SU-DHL-6 (cell line): ENCODE measurements around the gene PDE7B.

Source experiments
- H2AFZ ChIP-seq: fragments of 200-600 bp; sonication (generic); 2 replicates; pipeline ENCODE4 v1.6.1; 2014; ENCODE audit warnings: low read depth, mild to moderate bottlenecking, moderate library complexity, mixed read lengths, antibody characterized with exemption, low read length; ENCODE audit not compliant: severe bottlenecking
- H3F3A ChIP-seq: fragments of 200-600 bp; shearing (Covaris generic); 2 replicates; pipeline ENCODE4 v1.6.0; 2016; ENCODE audit warnings: antibody characterized with exemption, mild to moderate bottlenecking; ENCODE audit not compliant: insufficient read depth
- H3K27ac ChIP-seq: fragments of 200-600 bp; sonication (generic); 2 replicates; pipeline ENCODE4 v1.5.1; 2016; ENCODE audit warnings: low read depth, mild to moderate bottlenecking, low read length, moderate library complexity, mixed read lengths
- H3K27me3 ChIP-seq: fragments of 200-600 bp; sonication (generic), shearing (Covaris generic); 2 replicates; pipeline ENCODE4 v1.6.0; 2014; ENCODE audit warnings: mild to moderate bottlenecking, low read length
- H3K36me3 ChIP-seq: fragments of 200-600 bp; sonication (generic); 2 replicates; pipeline ENCODE4 v1.6.1; 2014; ENCODE audit warnings: mild to moderate bottlenecking, low read length, mixed read lengths
- H3K4me2 ChIP-seq: fragments of 300-600, 200-600 bp; shearing (Covaris generic), sonication (generic); 2 replicates; pipeline ENCODE4 v1.6.0; 2014; ENCODE audit warnings: low read length, low read depth, mild to moderate bottlenecking; ENCODE audit not compliant: poor library complexity, severe bottlenecking
- H3K4me3 ChIP-seq: fragments of 200-600 bp; sonication (generic); 2 replicates; pipeline ENCODE4 v1.5.1; 2014; ENCODE audit warnings: antibody characterized with exemption, low read length, mild to moderate bottlenecking, mixed read lengths; ENCODE audit not compliant: insufficient read depth, poor library complexity, severe bottlenecking
- H3K79me2 ChIP-seq: fragments of 200-600 bp; sonication (generic); 2 replicates; pipeline ENCODE4 v1.6.1; 2014; ENCODE audit warnings: mild to moderate bottlenecking, low read length, moderate library complexity; ENCODE audit not compliant: insufficient read depth
- H3K9ac ChIP-seq: fragments of 200-600 bp; sonication (generic); 2 replicates; pipeline ENCODE4 v1.7.0; 2014; ENCODE audit warnings: mild to moderate bottlenecking, low read length
- H3K9me2 ChIP-seq: fragments of 200-600 bp; sonication (generic); replicated peaks from 2 replicates; pipeline ENCODE4 v1.6.1; 2014; ENCODE audit warnings: low read length; ENCODE audit not compliant: insufficient read depth
- H3K9me3 ChIP-seq: fragments of 200-600 bp; sonication (generic); 2 replicates; pipeline ENCODE4 v1.6.1; 2014; ENCODE audit warnings: low read length, mixed read lengths; ENCODE audit not compliant: insufficient read depth
- H4K20me1 ChIP-seq: fragments of 200-600 bp; sonication (generic); 2 replicates; pipeline ENCODE4 v1.6.1; 2014; ENCODE audit warnings: low read depth, mild to moderate bottlenecking, antibody characterized with exemption, low read length, moderate library complexity, mixed read lengths
- EZH2phosphoT487 ChIP-seq: fragments of 200-600 bp; sonication (generic), shearing (Covaris generic); conservative IDR thresholded peaks from 2 replicates; pipeline ENCODE4 v1.6.1; 2018; ENCODE audit warnings: mild to moderate bottlenecking, antibody characterized with exemption, low read length, moderate library complexity, mixed read lengths
- TF ChIP-seq, protein P1 (sequence below): fragments of 200-600 bp; sonication (generic); IDR thresholded peaks from one replicate; pipeline ENCODE4 v1.5.1; 2017; ENCODE audit warnings: antibody characterized with exemption, mild to moderate bottlenecking, low read length, moderate library complexity; ENCODE audit not compliant: insufficient read depth, poor library complexity, severe bottlenecking

The PDE7B gene

DNA sequence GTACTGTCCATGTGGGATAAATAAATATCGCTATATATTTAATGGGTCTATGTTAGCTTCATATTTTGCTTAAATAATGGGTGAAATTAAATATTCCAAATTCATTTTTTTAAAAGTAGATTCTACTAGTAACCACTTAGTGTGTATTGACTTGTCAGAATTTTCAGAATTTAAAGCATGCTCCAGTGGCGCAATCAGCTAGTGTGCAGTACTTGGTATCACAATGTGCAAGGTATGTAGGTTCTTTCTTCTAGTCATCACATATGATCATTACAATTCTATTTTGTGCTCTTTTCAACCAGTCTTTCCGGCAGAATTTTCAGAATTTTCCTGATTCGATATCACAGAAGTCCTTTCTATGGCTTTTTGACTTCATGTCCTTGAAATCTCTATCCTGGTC, 32.6 kb downstream of the PDE7B start:
- Histone ChIP-seq H3K4me2 (no peak overlapping the region), H3F3A (peaks cover 6% of the 10 kb centered on the region; the same call in 1 of the 2 replicates), H3K9ac (no peak overlapping the region), H2AFZ (no peak overlapping the region), H3K27me3 (no peaks in the 10 kb centered on the region), H3K4me3 (no peak overlapping the region), H3K9me3 (no peaks in the 10 kb centered on the region), H3K27ac (no peak overlapping the region), H3K79me2 (no peaks in the 10 kb centered on the region), H4K20me1 (no peaks in the 10 kb centered on the region), H3K9me2 (no peaks in the 10 kb centered on the region), H3K36me3 (no peaks in the 10 kb centered on the region)
- no peak for TF ChIP-seq EZH2phosphoT487
- TF ChIP-seq, protein P1, sequence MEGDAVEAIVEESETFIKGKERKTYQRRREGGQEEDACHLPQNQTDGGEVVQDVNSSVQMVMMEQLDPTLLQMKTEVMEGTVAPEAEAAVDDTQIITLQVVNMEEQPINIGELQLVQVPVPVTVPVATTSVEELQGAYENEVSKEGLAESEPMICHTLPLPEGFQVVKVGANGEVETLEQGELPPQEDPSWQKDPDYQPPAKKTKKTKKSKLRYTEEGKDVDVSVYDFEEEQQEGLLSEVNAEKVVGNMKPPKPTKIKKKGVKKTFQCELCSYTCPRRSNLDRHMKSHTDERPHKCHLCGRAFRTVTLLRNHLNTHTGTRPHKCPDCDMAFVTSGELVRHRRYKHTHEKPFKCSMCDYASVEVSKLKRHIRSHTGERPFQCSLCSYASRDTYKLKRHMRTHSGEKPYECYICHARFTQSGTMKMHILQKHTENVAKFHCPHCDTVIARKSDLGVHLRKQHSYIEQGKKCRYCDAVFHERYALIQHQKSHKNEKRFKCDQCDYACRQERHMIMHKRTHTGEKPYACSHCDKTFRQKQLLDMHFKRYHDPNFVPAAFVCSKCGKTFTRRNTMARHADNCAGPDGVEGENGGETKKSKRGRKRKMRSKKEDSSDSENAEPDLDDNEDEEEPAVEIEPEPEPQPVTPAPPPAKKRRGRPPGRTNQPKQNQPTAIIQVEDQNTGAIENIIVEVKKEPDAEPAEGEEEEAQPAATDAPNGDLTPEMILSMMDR: no peak

DNA sequence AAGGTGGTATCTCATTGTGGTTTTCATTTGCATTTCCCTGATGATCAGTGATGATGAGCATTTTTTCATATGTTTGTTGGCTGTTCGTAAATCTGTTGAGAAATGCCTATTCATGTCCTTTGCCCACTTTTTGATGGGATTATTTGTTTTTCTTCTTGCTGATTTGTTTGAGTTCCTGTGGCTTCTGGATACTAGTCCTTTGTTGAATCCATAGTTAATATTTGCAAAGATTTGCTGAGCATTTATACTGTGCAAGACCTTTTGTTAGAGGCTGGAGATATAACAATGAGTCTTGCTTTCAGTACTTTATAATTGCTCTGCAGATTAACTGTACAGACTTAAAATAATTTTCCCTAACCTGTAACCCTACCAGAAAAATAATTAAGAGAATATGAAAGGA, 35.6 kb downstream of the PDE7B start:
- Histone ChIP-seq H3K4me3 (no peak overlapping the region), H3K36me3 (no peaks in the 10 kb centered on the region), H3K4me2 (no peak overlapping the region), H3K27ac (no peak overlapping the region), H3K9me2 (no peaks in the 10 kb centered on the region), H4K20me1 (no peaks in the 10 kb centered on the region), H3K27me3 (no peaks in the 10 kb centered on the region), H2AFZ (no peak overlapping the region), H3F3A (no peaks in the 10 kb centered on the region), H3K9ac (no peak overlapping the region), H3K79me2 (no peaks in the 10 kb centered on the region), H3K9me3 (no peaks in the 10 kb centered on the region)
- TF ChIP-seq, protein P1: no peak
- TF ChIP-seq EZH2phosphoT487: no peak

DNA sequence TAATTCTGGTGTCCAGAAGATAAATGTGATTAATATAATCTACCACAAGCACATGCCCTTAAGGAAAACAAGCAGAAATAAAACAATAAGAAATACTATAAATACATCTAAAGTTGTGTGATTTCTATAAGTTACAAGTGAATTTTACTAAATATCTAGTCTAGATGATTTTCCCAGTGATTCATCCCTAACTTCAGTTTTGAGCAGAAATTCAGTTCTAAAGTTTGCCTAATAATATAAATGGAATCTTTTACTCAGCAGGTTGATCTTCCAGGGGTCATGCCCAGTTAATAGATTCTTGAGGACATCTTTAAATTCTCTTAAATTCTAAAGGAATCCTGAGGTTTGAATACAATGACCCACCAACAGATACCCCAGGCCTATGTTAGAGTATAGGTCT, 37.3 kb downstream of the PDE7B start:
- no peak overlapping the region for H3K27ac ChIP-seq
- no peak overlapping the region for H3K9ac ChIP-seq
- H3K27me3 ChIP-seq: no peaks in the 10 kb centered on the region
- TF ChIP-seq, protein P1: no peak
- TF ChIP-seq EZH2phosphoT487: no peak
- H4K20me1 ChIP-seq: no peaks in the 10 kb centered on the region
- H3K4me3 ChIP-seq: no peak overlapping the region
- H3K4me2 ChIP-seq: no peak overlapping the region
- no peaks in the 10 kb centered on the region for H3K36me3 ChIP-seq
- no peaks in the 10 kb centered on the region for H3K9me3 ChIP-seq
- H2AFZ ChIP-seq: no peak overlapping the region
- H3K9me2 ChIP-seq: no peaks in the 10 kb centered on the region
- H3K79me2 ChIP-seq: no peaks in the 10 kb centered on the region
- no peaks in the 10 kb centered on the region for H3F3A ChIP-seq

DNA sequence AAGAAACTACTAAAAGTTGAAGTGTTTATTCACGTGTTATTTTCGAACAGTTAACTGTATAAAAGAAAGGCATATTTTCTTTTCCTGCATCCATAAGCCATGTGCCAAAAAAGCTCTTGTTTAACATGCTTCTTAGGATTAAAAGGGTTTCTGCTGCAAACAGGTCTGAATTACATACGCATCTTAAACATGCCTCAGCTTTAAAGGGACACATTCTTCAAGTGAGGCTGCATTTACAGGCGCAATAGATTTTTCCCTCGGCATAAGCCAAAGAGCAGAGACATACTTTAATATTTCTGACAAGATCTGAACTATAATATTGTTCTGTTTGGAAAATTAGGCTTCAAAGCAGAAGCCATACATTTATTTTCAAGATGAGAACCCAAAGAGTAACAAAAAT, 39.4 kb downstream of the PDE7B start:
- H3K4me3 ChIP-seq: no peak overlapping the region
- TF ChIP-seq EZH2phosphoT487: no peak
- TF ChIP-seq, protein P1: no peak

More for the DNA sequence above, 39.4 kb downstream of the PDE7B start:
- Histone ChIP-seq H3K9ac (no peak overlapping the region), H3K27ac (no peak overlapping the region), H2AFZ (no peak overlapping the region), H3K79me2 (no peaks in the 10 kb centered on the region), H3K9me2 (no peaks in the 10 kb centered on the region), H3F3A (no peaks in the 10 kb centered on the region), H3K9me3 (no peaks in the 10 kb centered on the region), H4K20me1 (no peaks in the 10 kb centered on the region), H3K27me3 (no peaks in the 10 kb centered on the region), H3K36me3 (no peaks in the 10 kb centered on the region), H3K4me2 (no peak overlapping the region)
